Choroid plexus epithelial cell (primary cell): ENCODE results near the gene YIF1B.
A peak's percentile ranks its signal among the peaks of the same experiment; 100 is the strongest.

Experiments
- DNase-seq: peaks from one replicate; pipeline ENCODE4 v3.0.0-alpha.2; 2010; ENCODE audit warnings: low read depth
- H3K4me3 ChIP-seq: 2 replicates; pipeline ENCODE4 v1.5.1; 2011; ENCODE audit warnings: low read depth, mild to moderate bottlenecking, control low read depth, low read length, moderate library complexity
- TF ChIP-seq, protein P1 (sequence below): conservative IDR thresholded peaks from 2 replicates; pipeline ENCODE4 v1.5.1; 2011; ENCODE audit warnings: low read depth, mild to moderate bottlenecking, control low read depth, inconsistent platforms, low read length, moderate library complexity

Gene YIF1B

DNA sequence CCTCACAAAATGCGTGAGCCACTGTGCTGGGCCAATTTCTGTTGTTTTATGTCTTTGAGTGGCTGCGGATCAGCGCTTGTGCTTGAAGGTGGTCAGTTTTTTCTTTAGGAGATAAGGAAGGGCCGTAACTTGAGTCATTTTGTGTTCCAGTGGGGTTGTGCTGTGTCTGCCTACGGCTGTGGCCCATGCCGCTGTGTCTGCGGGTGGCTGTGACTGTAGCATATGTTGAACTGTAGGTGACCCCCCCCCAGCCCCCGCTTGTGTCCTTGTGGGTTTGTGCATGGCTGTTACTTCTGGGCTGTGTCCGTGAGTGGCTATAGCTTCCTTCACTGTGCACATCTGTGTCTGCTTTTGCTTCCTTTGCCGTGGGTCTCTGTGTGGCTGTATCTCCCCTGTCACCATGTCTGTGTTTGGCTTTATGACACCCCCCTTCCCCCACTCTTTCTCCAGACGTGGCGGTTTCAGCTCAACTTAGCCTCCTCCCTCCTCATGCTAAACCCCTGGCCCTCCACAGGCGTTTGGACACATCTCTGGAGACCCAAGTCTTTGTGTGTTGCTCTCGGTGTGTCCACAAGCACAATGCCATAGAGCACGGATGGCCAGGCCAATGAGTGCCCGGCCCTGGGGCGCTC, 60.2 kb downstream of the YIF1B start:
- no peak for DNase-seq
- peak overlapping the region; percentile 45 for H3K4me3 ChIP-seq
- TF ChIP-seq, protein P1, sequence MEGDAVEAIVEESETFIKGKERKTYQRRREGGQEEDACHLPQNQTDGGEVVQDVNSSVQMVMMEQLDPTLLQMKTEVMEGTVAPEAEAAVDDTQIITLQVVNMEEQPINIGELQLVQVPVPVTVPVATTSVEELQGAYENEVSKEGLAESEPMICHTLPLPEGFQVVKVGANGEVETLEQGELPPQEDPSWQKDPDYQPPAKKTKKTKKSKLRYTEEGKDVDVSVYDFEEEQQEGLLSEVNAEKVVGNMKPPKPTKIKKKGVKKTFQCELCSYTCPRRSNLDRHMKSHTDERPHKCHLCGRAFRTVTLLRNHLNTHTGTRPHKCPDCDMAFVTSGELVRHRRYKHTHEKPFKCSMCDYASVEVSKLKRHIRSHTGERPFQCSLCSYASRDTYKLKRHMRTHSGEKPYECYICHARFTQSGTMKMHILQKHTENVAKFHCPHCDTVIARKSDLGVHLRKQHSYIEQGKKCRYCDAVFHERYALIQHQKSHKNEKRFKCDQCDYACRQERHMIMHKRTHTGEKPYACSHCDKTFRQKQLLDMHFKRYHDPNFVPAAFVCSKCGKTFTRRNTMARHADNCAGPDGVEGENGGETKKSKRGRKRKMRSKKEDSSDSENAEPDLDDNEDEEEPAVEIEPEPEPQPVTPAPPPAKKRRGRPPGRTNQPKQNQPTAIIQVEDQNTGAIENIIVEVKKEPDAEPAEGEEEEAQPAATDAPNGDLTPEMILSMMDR = no peak

DNA sequence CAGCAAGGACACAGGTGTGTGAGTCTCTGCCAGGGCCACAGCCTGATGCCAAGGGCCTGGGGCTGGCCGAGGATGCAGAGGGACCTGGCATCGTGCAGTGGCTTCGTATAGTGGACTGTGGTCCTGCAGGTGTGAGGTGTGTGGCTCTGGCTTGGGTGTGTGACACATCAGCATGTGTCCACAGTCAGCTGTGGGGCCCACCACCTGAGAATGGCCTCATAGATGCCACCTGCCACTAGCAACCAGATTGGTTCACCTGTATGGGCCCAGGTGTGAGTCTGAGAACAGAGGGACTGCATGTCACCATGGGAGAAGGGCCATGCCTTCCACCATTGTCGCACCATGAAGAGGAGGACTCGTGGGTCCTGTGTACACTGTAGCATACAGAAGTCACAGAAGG, 62.0 kb downstream of the YIF1B start:
- TF ChIP-seq, protein P1 = no peak
- no peak overlapping the region for H3K4me3 ChIP-seq
- DNase-seq = no peak
